ENCODE measurements around the gene MYH4. TPM values are rescaled to one million over a fixed set of nuclear protein-coding genes. Genes with fewer than 3 reads are reported as not detected.

The MYH4 gene
- total and polyA plus RNA-seq, 2 of the 8 experiments (the other 6 are each of a cell fraction or from before 2014, with no cell fraction given): not detected

- WGBS, 2 experiments (ENCODE audit: extremely low coverage in 1 of 2, insufficient coverage in 1 of 2, insufficient read length in 1 of 2, insufficient replicate concordance in 2 of 2, low coverage in 1 of 2, low lambda C conversion rate in 2 of 2, missing lambda C conversion rate in 1 of 2): 90% methylated on average over 11 of the region's 11 CpGs; no CpG with 5 or more reads in 1 of the 2 experiments
- CTCF ChIA-PET (ENCODE audit: partially characterized antibody): interaction anchor here (0.6 to 1.1 kb wide), 2 partner anchors 95 to 97 kb away, joined by 3 to 4 read pairs; no protein-coding TSS in a partner anchor
- TF ChIP-seq RNF2 (IDR thresholded peaks at IDR 0.05; ENCODE audit: borderline replicate concordance, low read depth, low read length, missing control alignments, poor library complexity, severe bottlenecking) (no peak), KDM5A (IDR thresholded peaks at IDR 0.05; ENCODE audit: low read length) (no peak), RBBP5 (IDR thresholded peaks at IDR 0.05; ENCODE audit: borderline replicate concordance, low read depth, low read length) (no peak), JUN (IDR thresholded peaks at IDR 0.05; ENCODE audit: low read depth, low read length) (no peak), TAF1 (IDR thresholded peaks at IDR 0.05; ENCODE audit: low read depth, low read length) (no peak), CHD2 (IDR thresholded peaks at IDR 0.05; ENCODE audit: low read length) (no peak), SP4 (IDR thresholded peaks at IDR 0.05; ENCODE audit: low read length) (no peak), YY1 (IDR thresholded peaks at IDR 0.05; ENCODE audit: low read depth, low read length) (no peak), CBX5 (IDR thresholded peaks at IDR 0.05; ENCODE audit: low read depth, low read length) (no peak), TEAD4 (IDR thresholded peaks at IDR 0.05; ENCODE audit: low read depth, low read length) (no peak), EZH2 (IDR thresholded peaks at IDR 0.05; ENCODE audit: low read depth, low read length, severe bottlenecking) (no peak)
These were observed 49.1 kb upstream of the MYH4 start, which contains the start of gene MYH1 for GRCh38 chr17:10518271-10519037. MYH1 (minus strand) TSS chr17:10518542; CDS start chr17:10516642, 1,900 bp downstream.

More at GRCh38 chr17:10518271-10519037, 49.1 kb upstream of the MYH4 start, which contains the start of gene MYH1:
- no peaks in the 10 kb centered on the region for H3K27me3 ChIP-seq (replicated peaks in 1 of 4; ENCODE audit: control insufficient read depth in 3 of 4, extremely low read depth in 1 of 4, insufficient read depth in 3 of 4, low read length in 3 of 4)
- H3K4me3 ChIP-seq (ENCODE audit: extremely low read depth in 1 of 4, insufficient read depth in 2 of 4, low read depth in 3 of 4, low read length in 4 of 4): no peak within 1 kb of the TSS
- H4K91ac ChIP-seq (replicated peaks; ENCODE audit: insufficient read length, low read length): no peak within 1 kb of the TSS
- 0 out of 7 replicates have a peak, but pooled peaks cover 0 to 2% (median under 1%) of the 10 kb centered on the region in 4 experiments for H3K4me1 ChIP-seq (replicated peaks in 1 of 4; ENCODE audit: control insufficient read depth in 3 of 4, insufficient read depth in 4 of 4, low read length in 3 of 4)
- no peak within 1 kb of the TSS for H2BK20ac ChIP-seq (ENCODE audit: low read length)
- no peak within 1 kb of the TSS for H2BK120ac ChIP-seq (replicated peaks; ENCODE audit: low read depth, low read length)
- H3K56ac ChIP-seq (replicated peaks; ENCODE audit: insufficient read length, low read depth, low read length): no peak within 1 kb of the TSS
- no peak within 1 kb of the TSS for H4K8ac ChIP-seq (ENCODE audit: extremely low read depth, insufficient read depth, low read length)
- H3K23me2 ChIP-seq (ENCODE audit: low read depth, low read length): no peaks in the 10 kb centered on the region
- no peak within 1 kb of the TSS for H3K23ac ChIP-seq (ENCODE audit: insufficient read length)
- H3K79me1 ChIP-seq (ENCODE audit: low read depth, low read length): no peaks in the 10 kb centered on the region
- FAIRE-seq (no peak), DNase-seq (ENCODE audit: low read depth in 1 of 2, low spot score in 2 of 2) (no peak)
- no peak within 1 kb of the TSS for H4K5ac ChIP-seq (ENCODE audit: insufficient read length, low read depth, low read length)
- H3K79me2 ChIP-seq (ENCODE audit: control insufficient read depth in 1 of 2, insufficient read depth in 2 of 2, low read length in 2 of 2): no peaks in the 10 kb centered on the region
- H3K36me3 ChIP-seq (ENCODE audit: control insufficient read depth in 2 of 4, insufficient read depth in 4 of 4, low read length in 3 of 4): no peaks in the 10 kb centered on the region; a peak in 1 of 8 replicates
- H4K20me1 ChIP-seq (replicated peaks in 1 of 2; ENCODE audit: control insufficient read depth in 1 of 2, insufficient read depth in 2 of 2, low read length in 2 of 2): no peaks in the 10 kb centered on the region
- no peak within 1 kb of the TSS for H2AFZ ChIP-seq (ENCODE audit: low read length)
- H3K4ac ChIP-seq (replicated peaks; ENCODE audit: insufficient read length, low read depth, low read length): no peak within 1 kb of the TSS
- no peak within 1 kb of the TSS for H2BK15ac ChIP-seq (ENCODE audit: low read length)
- no peak within 1 kb of the TSS for H3K4me2 ChIP-seq (ENCODE audit: insufficient read depth in 1 of 2, low read depth in 2 of 2, low read length in 2 of 2)
- no peak within 1 kb of the TSS for H3K14ac ChIP-seq (ENCODE audit: insufficient read length)
- no peak within 1 kb of the TSS for H2BK12ac ChIP-seq (ENCODE audit: low read depth, low read length)
- no peaks in the 10 kb centered on the region for H3K9me3 ChIP-seq (ENCODE audit: insufficient read depth in 2 of 2, low read depth in 1 of 2, low read length in 1 of 2)
- no peak within 1 kb of the TSS for H3K27ac ChIP-seq (ENCODE audit: low read depth, low read length)
- POLR2A ChIA-PET (ENCODE audit: partially characterized antibody): interaction anchor here (0.5 kb wide), 1 partner anchor 45 kb away, joined by 3 read pairs; no protein-coding TSS in a partner anchor
- no peak within 1 kb of the TSS for H3K18ac ChIP-seq (ENCODE audit: extremely low read depth, low read length)
- H3K9ac ChIP-seq (replicated peaks in 1 of 4; ENCODE audit: extremely low read depth in 1 of 4, low read depth in 3 of 4, low read length in 3 of 4): no peak within 1 kb of the TSS
- no peak within 1 kb of the TSS for H2AK5ac ChIP-seq (ENCODE audit: low read depth, low read length)
- H2BK5ac ChIP-seq (ENCODE audit: low read depth, low read length): no peak within 1 kb of the TSS
